ENCODE results near the gene CXCL5.
"Not testable (repeated sequence)": the region's sequence is repeated elsewhere in the genome, so short reads cannot be mapped to it uniquely, and the experiment has no call there.

CXCL5 gene

DNA sequence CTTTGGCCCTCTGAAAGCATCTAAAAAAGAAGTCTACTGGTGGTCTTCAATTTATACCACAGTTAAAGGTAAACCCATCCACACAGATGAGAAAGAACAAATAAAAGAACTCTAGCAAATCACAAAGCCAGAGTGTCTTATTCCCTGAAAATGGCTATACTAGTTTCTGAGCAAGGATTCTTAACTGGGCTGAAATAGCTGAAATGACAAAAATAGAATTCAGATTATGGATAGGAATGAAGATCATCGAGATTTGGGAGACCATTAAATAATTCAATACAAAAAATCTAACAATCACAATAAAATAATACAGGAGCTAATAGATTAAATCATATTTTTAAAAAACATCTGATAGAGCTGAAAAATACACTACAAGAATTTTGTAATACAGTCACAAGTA is 28.5 kb downstream of the CXCL5 start:
- H3K4me1 Mint-ChIP-seq (ENCODE audit: low read depth) = no peaks in the 10 kb centered on the region
- peaks cover 26% of the 10 kb centered on the region for H3K9me3 Mint-ChIP-seq
- H3K27ac Mint-ChIP-seq = no peak overlapping the region
- no peaks in the 10 kb centered on the region for H3K27me3 Mint-ChIP-seq
- DNase-seq = no peak
- H3K36me3 Mint-ChIP-seq (ENCODE audit: low read depth) = no peaks in the 10 kb centered on the region
- no peak overlapping the region for H3K4me3 Mint-ChIP-seq

GRCh38 chr4:73967866-73968265 is 30.6 kb downstream of the CXCL5 start:
- H3K27ac Mint-ChIP-seq = no peak overlapping the region
- H3K4me1 Mint-ChIP-seq (ENCODE audit: low read depth) = no peaks in the 10 kb centered on the region
- H3K9me3 Mint-ChIP-seq = peaks cover 30% of the 10 kb centered on the region
- DNase-seq = no peak
- H3K36me3 Mint-ChIP-seq (ENCODE audit: low read depth) = no peaks in the 10 kb centered on the region
- H3K4me3 Mint-ChIP-seq = no peak overlapping the region
- H3K27me3 Mint-ChIP-seq = peaks cover 3% of the 10 kb centered on the region

DNA sequence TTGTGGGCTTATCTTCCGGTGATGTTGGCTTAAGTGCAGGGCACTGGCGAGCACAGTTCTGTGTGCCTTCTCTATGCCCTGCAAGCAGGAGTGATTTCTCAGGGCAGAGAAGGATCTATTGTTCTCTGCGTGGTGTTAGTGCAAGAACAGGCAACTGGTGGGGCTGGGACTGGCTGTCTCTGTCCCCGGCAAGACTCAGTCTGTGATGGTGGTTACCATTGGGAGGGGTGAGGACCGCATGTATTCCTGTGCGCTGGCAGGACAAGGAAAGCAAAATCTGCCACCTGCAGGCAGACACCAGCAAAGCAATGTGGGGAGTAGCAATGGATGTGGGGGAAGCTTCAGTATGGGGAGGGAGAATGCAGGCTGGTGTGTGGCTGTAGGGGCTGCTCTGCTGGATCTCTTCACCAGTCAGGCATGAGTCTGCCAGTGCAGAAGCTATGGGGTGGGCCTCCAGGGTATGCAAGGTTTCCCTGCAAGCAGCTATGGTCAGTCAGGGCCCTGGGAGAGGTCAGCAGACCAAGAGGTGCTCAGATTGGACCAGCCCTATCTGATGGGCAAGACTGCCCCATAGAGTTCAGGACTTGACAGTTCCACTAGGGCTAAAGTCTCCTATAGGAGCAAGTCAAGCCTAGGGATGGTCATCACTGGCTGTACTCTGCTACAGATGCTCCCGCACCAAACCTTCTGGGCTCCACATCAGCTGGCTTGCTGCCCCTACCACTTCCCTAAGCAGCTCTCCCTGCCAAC is 33.4 kb downstream of the CXCL5 start:
- Mint-ChIP-seq H3K27ac (no peak overlapping the region), H3K27me3 (peaks cover 3% of the 10 kb centered on the region)
- no peak for DNase-seq

GRCh38 chr4:73962724-73963123 is 35.8 kb downstream of the CXCL5 start:
- Mint-ChIP-seq H3K36me3 (ENCODE audit: low read depth) (no peaks in the 10 kb centered on the region), H3K4me3 (no peak overlapping the region), H3K27me3 (peaks cover 3% of the 10 kb centered on the region), H3K9me3 (peaks cover 30% of the 10 kb centered on the region), H3K4me1 (ENCODE audit: low read depth) (no peaks in the 10 kb centered on the region), H3K27ac (no peak overlapping the region)
- DNase-seq = no peak

More for the DNA sequence above, 33.4 kb downstream of the CXCL5 start:
- Mint-ChIP-seq H3K9me3 (peaks cover 25% of the 10 kb centered on the region), H3K4me1 (ENCODE audit: low read depth) (no peaks in the 10 kb centered on the region), H3K36me3 (ENCODE audit: low read depth) (no peaks in the 10 kb centered on the region), H3K4me3 (no peak overlapping the region)

GRCh38 chr4:73959041-73959440 is 39.4 kb downstream of the CXCL5 start:
- not testable (repeated sequence) for H3K4me3 Mint-ChIP-seq; H3K4me1 Mint-ChIP-seq (ENCODE audit: low read depth); H3K27me3 Mint-ChIP-seq; DNase-seq; H3K27ac Mint-ChIP-seq; H3K36me3 Mint-ChIP-seq (ENCODE audit: low read depth)
- H3K9me3 Mint-ChIP-seq = peaks cover 36% of the 10 kb centered on the region

GRCh38 chr4:73952352-73952751 is 46.1 kb downstream of the CXCL5 start:
- Mint-ChIP-seq H3K27ac (no peak overlapping the region), H3K4me3 (no peak overlapping the region), H3K27me3 (no peaks in the 10 kb centered on the region), H3K4me1 (ENCODE audit: low read depth) (no peaks in the 10 kb centered on the region), H3K36me3 (ENCODE audit: low read depth) (no peaks in the 10 kb centered on the region), H3K9me3 (peaks cover 11% of the 10 kb centered on the region)
- DNase-seq = no peak

DNA sequence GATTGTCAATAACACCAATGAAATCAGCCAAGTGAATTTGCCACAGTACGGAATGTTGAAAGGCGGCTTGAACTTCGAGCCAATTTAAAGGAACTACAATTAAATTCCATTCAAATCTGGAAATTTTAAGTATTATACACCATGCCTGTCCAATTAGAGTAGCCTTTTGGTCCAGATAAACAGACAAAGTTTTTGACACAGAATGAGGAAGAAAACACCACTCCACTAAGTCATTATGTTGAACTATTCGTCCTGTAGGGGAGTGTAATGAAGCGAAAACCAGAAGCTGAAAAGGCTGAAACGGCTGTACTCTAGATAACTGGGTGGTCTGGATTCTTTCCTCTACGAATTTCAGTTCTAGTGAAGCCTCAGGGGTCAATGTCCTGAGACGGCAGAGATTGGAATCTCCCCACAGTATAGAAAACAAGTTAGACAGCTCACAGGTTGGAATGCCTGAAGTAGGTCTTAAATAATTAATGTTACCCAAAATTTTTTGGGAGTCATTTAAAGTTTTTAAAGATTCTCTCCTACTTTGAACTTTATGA is 48.0 kb downstream of the CXCL5 start:
- H3K4me3 Mint-ChIP-seq; DNase-seq; H3K27me3 Mint-ChIP-seq; H3K9me3 Mint-ChIP-seq; H3K36me3 Mint-ChIP-seq (ENCODE audit: low read depth); H3K27ac Mint-ChIP-seq; H3K4me1 Mint-ChIP-seq (ENCODE audit: low read depth): not testable (repeated sequence)

DNA sequence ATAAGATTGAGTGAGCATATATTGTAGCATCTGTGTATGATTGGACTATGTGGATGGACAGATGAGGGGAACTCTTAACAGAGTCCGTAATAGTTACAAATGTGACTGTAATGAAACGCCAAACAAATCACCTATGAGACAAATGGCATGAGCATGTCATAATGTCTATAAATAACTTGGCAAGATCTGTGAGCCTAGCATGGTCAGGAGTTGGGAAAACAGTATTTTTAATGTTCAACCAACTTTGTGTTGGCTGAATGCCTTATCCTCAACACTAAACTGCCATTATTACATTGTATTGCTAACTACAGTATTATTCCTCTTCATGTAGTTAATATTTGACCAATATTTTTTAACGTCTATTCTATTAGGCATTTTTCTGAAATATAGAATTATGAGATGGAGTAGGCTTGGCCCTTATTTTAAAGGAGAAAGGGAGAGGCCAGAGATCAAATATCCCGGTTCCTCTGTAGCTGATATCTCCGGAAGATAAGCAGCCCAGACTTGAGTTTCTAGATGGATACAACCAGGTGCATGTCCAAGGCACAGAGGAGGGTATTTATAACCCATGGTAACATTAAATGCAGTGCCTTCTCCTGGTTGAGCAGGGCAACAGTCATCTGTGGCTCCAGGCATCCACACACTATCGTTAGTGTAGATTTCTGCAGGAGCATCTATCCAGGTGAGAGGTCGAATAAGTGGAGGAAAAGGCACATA is 49.3 kb downstream of the CXCL5 start:
- no peak overlapping the region for H3K4me3 Mint-ChIP-seq
- no peaks in the 10 kb centered on the region for H3K4me1 Mint-ChIP-seq (ENCODE audit: low read depth)
- H3K27ac Mint-ChIP-seq = no peak overlapping the region
- peaks cover 14% of the 10 kb centered on the region for H3K27me3 Mint-ChIP-seq
- DNase-seq = no peak
- no peaks in the 10 kb centered on the region for H3K36me3 Mint-ChIP-seq (ENCODE audit: low read depth)
- H3K9me3 Mint-ChIP-seq = no peaks in the 10 kb centered on the region

- H3K36me3 Mint-ChIP-seq (ENCODE audit: low read depth) = no peaks in the 10 kb centered on the region
- H3K27ac Mint-ChIP-seq = no peak overlapping the region
- DNase-seq = no peak
- no peaks in the 10 kb centered on the region for H3K4me1 Mint-ChIP-seq (ENCODE audit: low read depth)
- H3K27me3 Mint-ChIP-seq = peaks cover 20% of the 10 kb centered on the region
- H3K9me3 Mint-ChIP-seq = no peaks in the 10 kb centered on the region
- no peak overlapping the region for H3K4me3 Mint-ChIP-seq
These were observed 50.2 kb downstream of the CXCL5 start for GRCh38 chr4:73948291-73948690.

GRCh38 chr4:73947239-73947985 is 51.1 kb downstream of the CXCL5 start:
- Mint-ChIP-seq H3K9me3 (no peaks in the 10 kb centered on the region), H3K4me1 (ENCODE audit: low read depth) (no peaks in the 10 kb centered on the region), H3K36me3 (ENCODE audit: low read depth) (no peaks in the 10 kb centered on the region), H3K27ac (no peak overlapping the region), H3K4me3 (no peak overlapping the region), H3K27me3 (peaks cover 26% of the 10 kb centered on the region)
- DNase-seq = no peak

GRCh38 chr4:73945674-73946449 is 52.6 kb downstream of the CXCL5 start:
- Mint-ChIP-seq H3K27me3 (peaks cover 31% of the 10 kb centered on the region), H3K4me1 (ENCODE audit: low read depth) (no peaks in the 10 kb centered on the region), H3K36me3 (ENCODE audit: low read depth) (no peaks in the 10 kb centered on the region), H3K4me3 (no peak overlapping the region), H3K27ac (no peak overlapping the region), H3K9me3 (no peaks in the 10 kb centered on the region)
- DNase-seq = no peak
